Stomach (tissue), 9 donors: ENCODE measurements around the gene GEMIN7. TPM values are rescaled to one million over a fixed set of nuclear protein-coding genes. Genes with fewer than 3 reads are reported as not detected.
"Not testable (repeated sequence)": the region's sequence is repeated elsewhere in the genome, so short reads cannot be mapped to it uniquely, and the experiment has no call there.

Source experiments
- DNase-seq, 2 donors: peaks; one replicate each; pipeline versions ENCODE4 v3.0.0 to v3.0.0-alpha.2; 2013 to 2019
- H3K27ac ChIP-seq, 5 donors: fragments of 200-600 bp in 4 of 5; sonication (generic) in 4 of 5; one replicate each; pipeline ENCODE4 v1.5.1; 2013 to 2019; ENCODE audit warnings: mild to moderate bottlenecking in 1 of 5, moderate library complexity in 1 of 5
- H3K27me3 ChIP-seq, 3 donors: fragments of 200-600 bp; sonication (generic); one replicate each; pipeline ENCODE4 v1.5.1; 2017 to 2019; ENCODE audit warnings: mixed run types in 1 of 3
- H3K36me3 ChIP-seq, 4 donors: fragments of 200-600 bp; sonication (generic); 1 replicate in 3 of 4; 2 replicates in 1 of 4; pipeline ENCODE4 v1.5.1; 2016 to 2019
- H3K4me1 ChIP-seq, 4 donors: fragments of 200-600 bp; sonication (generic); one replicate each; pipeline ENCODE4 v1.5.1; 2016 to 2019
- H3K4me3 ChIP-seq, 4 donors: fragments of 200-600 bp; sonication (generic) in 3 of 4; one replicate each; pipeline ENCODE4 v1.5.1; 2016 to 2019; ENCODE audit warnings: mild to moderate bottlenecking in 1 of 4
- H3K9me3 ChIP-seq, 4 donors: fragments of 200-600 bp; sonication (generic); one replicate each; pipeline ENCODE4 v1.5.1; 2016 to 2019
- CTCF ChIP-seq, 7 experiments: fragments of 450-650 bp in 4 of 7; fragments of 200-600 bp in 3 of 7; sonication (generic) in 3 of 7; IDR thresholded peaks; one replicate each; pipeline ENCODE4 v1.5.1; 2016 to 2019; ENCODE audit warnings: antibody characterized with exemption in 7 of 7, control low read depth in 2 of 7, mild to moderate bottlenecking in 1 of 7
- EP300 ChIP-seq: sonication (generic); formaldehyde crosslinking; IDR thresholded peaks from one replicate; pipeline ENCODE4 v1.6.1; 2017; ENCODE audit warnings: antibody characterized with exemption
- POLR2A ChIP-seq, 4 donors: fragments of 450-650 bp; IDR thresholded peaks; one replicate each; pipeline ENCODE4 v1.6.1; 2016; ENCODE audit warnings: antibody characterized with exemption in 4 of 4, control low read depth in 2 of 4, mild to moderate bottlenecking in 1 of 4, moderate library complexity in 1 of 4
- POLR2AphosphoS5 ChIP-seq, 3 donors: sonication (generic); formaldehyde crosslinking; IDR thresholded peaks; one replicate each; pipeline ENCODE4 v1.6.1; 2016; ENCODE audit warnings: antibody characterized with exemption in 3 of 3
- WGBS, 5 donors: extraction: QIAGEN DNeasy Blood & Tissue Kit in 3 of 5; methylation state at CpG; one replicate each; pipeline versions ENCODE4 v1.1.5 to v1.1.7; 2013 to 2018; 5-methylcytosine and 5-hydroxymethylcytosine counted together
- intact Hi-C: fragments of 100-400 bp; cut with DNase I; formaldehyde crosslinking; loops from one replicate; pipeline ENCODE4 v1.15.1; 2023; ENCODE audit warnings: low total_unique reads
- polyA plus RNA-seq, 3 donors: library from polyadenylated mRNA; stranded (reverse); fragments of 200-250 nt; gene quantifications; one replicate each; pipeline ENCODE4 v1.2.3, GENCODE V29; 2013
- total RNA-seq, 5 donors: library from RNA; depleted of rRNA; stranded (reverse); fragments of >200 nt; gene quantifications; one replicate each; pipeline versions ENCODE4 v1.1.0 to v1.2.3, GENCODE V29; 2014 to 2016
- donor health status: healthy with polysubstance abuse.
- donor health status: Bipolar disorder and iron deficiency.
- donor health status: healthy.

Gene GEMIN7
- total and polyA plus RNA-seq, 8 donors: 1.8 to 107 (median 25.3) TPM

GRCh38 chr19:45104658-45105349 is 25.7 kb downstream of the GEMIN7 start:
- intact Hi-C loops: no loop called here
- 50 to 78% (median 51%) methylated on average over 15 to 16 of the region's 16 CpGs for WGBS, 5 donors
- no peak for DNase-seq
- H3K27ac ChIP-seq: peak overlapping the region; percentile 17 to 94 (median 87)
- H3K36me3 ChIP-seq: no peaks in the 10 kb centered on the region
- H3K27me3 ChIP-seq: no peaks in the 10 kb centered on the region
- TF ChIP-seq POLR2AphosphoS5 (IDR thresholded peaks at IDR 0.05) (no peak), CTCF (IDR thresholded peaks at IDR 0.05) (no peak), EP300 (no peak), POLR2A (IDR thresholded peaks at IDR 0.05) (no peak)
- peaks cover 58 to 85% (median 70%) of the 10 kb centered on the region in 4 donors for H3K4me1 ChIP-seq
- no peak overlapping the region for H3K4me3 ChIP-seq
- H3K9me3 ChIP-seq: no peaks in the 10 kb centered on the region

GRCh38 chr19:45106363-45106762 is 27.3 kb downstream of the GEMIN7 start:
- H3K36me3 ChIP-seq, intact Hi-C loops, H3K9me3 ChIP-seq, H3K27me3 ChIP-seq, H3K4me3 ChIP-seq, DNase-seq: not testable (repeated sequence)
- 87 to 93% (median 90%) methylated on average over 11 of the region's 11 CpGs for WGBS, 5 donors
- H3K27ac ChIP-seq: peak overlapping the region in 2 of 5 donors; percentile 87 to 94
- peaks cover 43 to 79% (median 64%) of the 10 kb centered on the region in 4 donors for H3K4me1 ChIP-seq

- no peak overlapping the region for H3K27ac ChIP-seq
- no peak for TF ChIP-seq POLR2A (IDR thresholded peaks at IDR 0.05)
- no peak for TF ChIP-seq POLR2AphosphoS5 (IDR thresholded peaks at IDR 0.05)
- no peak for TF ChIP-seq EP300
- TF ChIP-seq CTCF (IDR thresholded peaks at IDR 0.05): no peak
- no peaks in the 10 kb centered on the region for H3K27me3 ChIP-seq
- DNase-seq: no peak
- peaks cover 36 to 79% (median 63%) of the 10 kb centered on the region in 4 donors for H3K4me1 ChIP-seq
- H3K4me3 ChIP-seq: no peak overlapping the region
- intact Hi-C loops: no loop called here
- WGBS, 5 donors: 82 to 86% (median 83%) methylated on average over 12 of the region's 12 CpGs
- no peaks in the 10 kb centered on the region for H3K36me3 ChIP-seq
- H3K9me3 ChIP-seq: no peaks in the 10 kb centered on the region
These were observed 28.6 kb downstream of the GEMIN7 start for GRCh38 chr19:45107621-45108150.

GRCh38 chr19:45110851-45111266 is 31.8 kb downstream of the GEMIN7 start:
- peak overlapping the region in 2 of 5 donors; percentile 9 to 14 for H3K27ac ChIP-seq
- H3K9me3 ChIP-seq: no peaks in the 10 kb centered on the region
- H3K36me3 ChIP-seq: no peaks in the 10 kb centered on the region
- intact Hi-C loops: no loop called here
- peaks cover 32 to 79% (median 62%) of the 10 kb centered on the region in 4 donors for H3K4me1 ChIP-seq
- H3K4me3 ChIP-seq: no peak overlapping the region
- no peaks in the 10 kb centered on the region for H3K27me3 ChIP-seq
- DNase-seq: no peak
- 64 to 83% (median 73%) methylated on average over 4 to 5 of the region's 5 CpGs for WGBS, 5 donors
- TF ChIP-seq CTCF (IDR thresholded peaks at IDR 0.05) (no peak), POLR2A (IDR thresholded peaks at IDR 0.05) (no peak), EP300 (no peak), POLR2AphosphoS5 (IDR thresholded peaks at IDR 0.05) (no peak)
